Astrocyte of the cerebellum (primary cell): ENCODE data around the gene CSMD2.

Experiments used
- DNase-seq: peaks from one replicate; pipeline ENCODE4 v3.0.0-alpha.2; 2011; ENCODE audit warnings: low read depth
- H3K4me3 ChIP-seq: 2 replicates; pipeline ENCODE4 v1.5.1; 2011; ENCODE audit warnings: mild to moderate bottlenecking, low read depth, low read length, moderate library complexity
- in situ Hi-C: cut with HindIII; loops from 2 replicates; pipeline ENCODE4 v1.10.0; 2017; ENCODE audit warnings: low sequenced_read_pairs
- TF ChIP-seq, protein P1 (sequence below): IDR thresholded peaks from 2 replicates; pipeline ENCODE4 v1.5.1; 2012; ENCODE audit warnings: low read length, low read depth, moderate library complexity, mild to moderate bottlenecking; ENCODE audit errors: missing control alignments

CSMD2 gene

DNA sequence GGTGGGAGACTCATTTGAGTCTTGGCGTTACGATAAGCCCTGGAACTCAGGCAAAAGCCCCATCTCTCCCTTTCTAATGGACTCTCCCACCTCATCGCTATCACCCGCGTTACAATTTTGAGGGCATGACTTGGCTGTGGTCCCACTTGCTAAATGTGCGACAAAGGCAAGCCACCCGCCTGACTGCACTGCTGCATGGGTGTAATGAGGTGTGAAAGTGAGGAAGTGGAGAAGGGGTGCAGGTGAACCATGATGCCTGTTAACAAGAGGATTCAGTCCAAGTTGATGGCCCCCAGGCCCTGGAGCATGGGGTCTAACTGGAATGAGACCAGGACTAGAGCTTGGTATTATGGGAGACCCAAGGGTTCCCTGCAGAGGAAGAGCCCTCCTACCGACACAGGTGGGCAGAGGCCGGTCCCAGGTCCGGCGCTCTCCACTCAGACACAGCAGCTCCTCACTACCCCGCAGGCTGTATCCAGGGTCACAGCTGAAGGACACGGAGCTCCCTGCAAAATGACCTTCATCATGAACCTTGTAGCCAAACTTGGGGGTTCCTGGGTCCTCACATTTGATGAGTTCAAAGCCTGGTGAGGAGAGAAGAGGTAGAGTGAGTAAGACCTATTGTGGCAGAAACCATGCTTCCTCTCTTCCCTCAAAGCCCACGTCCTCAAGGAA lies 466.5 kb downstream of the CSMD2 start:
- no peak for DNase-seq
- in situ Hi-C loops: no loop called here
- no peak overlapping the region for H3K4me3 ChIP-seq
- TF ChIP-seq, protein P1, sequence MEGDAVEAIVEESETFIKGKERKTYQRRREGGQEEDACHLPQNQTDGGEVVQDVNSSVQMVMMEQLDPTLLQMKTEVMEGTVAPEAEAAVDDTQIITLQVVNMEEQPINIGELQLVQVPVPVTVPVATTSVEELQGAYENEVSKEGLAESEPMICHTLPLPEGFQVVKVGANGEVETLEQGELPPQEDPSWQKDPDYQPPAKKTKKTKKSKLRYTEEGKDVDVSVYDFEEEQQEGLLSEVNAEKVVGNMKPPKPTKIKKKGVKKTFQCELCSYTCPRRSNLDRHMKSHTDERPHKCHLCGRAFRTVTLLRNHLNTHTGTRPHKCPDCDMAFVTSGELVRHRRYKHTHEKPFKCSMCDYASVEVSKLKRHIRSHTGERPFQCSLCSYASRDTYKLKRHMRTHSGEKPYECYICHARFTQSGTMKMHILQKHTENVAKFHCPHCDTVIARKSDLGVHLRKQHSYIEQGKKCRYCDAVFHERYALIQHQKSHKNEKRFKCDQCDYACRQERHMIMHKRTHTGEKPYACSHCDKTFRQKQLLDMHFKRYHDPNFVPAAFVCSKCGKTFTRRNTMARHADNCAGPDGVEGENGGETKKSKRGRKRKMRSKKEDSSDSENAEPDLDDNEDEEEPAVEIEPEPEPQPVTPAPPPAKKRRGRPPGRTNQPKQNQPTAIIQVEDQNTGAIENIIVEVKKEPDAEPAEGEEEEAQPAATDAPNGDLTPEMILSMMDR: no peak

GRCh38 chr1:33697816-33698215 lies 467.2 kb downstream of the CSMD2 start:
- TF ChIP-seq, protein P1: no peak
- in situ Hi-C loops: no loop called here
- DNase-seq: no peak
- no peak overlapping the region for H3K4me3 ChIP-seq

DNA sequence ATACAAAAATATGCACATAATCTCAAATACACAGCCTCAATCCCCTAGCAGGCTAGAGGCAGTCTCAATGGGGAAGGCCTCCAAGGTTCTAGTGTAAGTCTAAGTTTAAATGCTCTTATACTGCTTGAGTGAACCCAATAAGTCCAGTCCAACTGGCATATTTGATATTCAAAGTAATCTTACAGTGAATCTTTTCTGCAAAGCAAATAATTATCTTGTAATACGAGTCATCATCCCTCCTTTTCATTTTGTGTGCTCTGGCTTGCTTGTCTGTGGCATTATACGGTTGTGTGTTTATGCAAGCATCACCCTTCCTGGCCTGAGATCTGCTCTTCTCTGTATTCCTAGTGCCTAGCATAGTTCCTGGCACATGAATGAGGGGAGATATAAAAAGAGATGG lies 468.1 kb downstream of the CSMD2 start:
- TF ChIP-seq, protein P1: no peak
- in situ Hi-C loops: no loop called here
- H3K4me3 ChIP-seq: no peak overlapping the region
- no peak for DNase-seq

- TF ChIP-seq, protein P1: no peak
- in situ Hi-C loops: no loop called here
- DNase-seq: no peak
Observed at GRCh38 chr1:33696311-33696710, 468.7 kb downstream of the CSMD2 start.

GRCh38 chr1:33692206-33693188 lies 472.5 kb downstream of the CSMD2 start:
- in situ Hi-C loops: no loop called here
- DNase-seq: no peak
- TF ChIP-seq, protein P1: no peak
- H3K4me3 ChIP-seq: no peak overlapping the region

More at GRCh38 chr1:33696311-33696710, 468.7 kb downstream of the CSMD2 start:
- H3K4me3 ChIP-seq: no peak overlapping the region

- no peak overlapping the region for H3K4me3 ChIP-seq
- in situ Hi-C loops: no loop called here
- TF ChIP-seq, protein P1: no peak
- DNase-seq: no peak
Observed at GRCh38 chr1:33687000-33687399, 478.0 kb downstream of the CSMD2 start.
